ENCODE results near the gene AKAP6. TPM values are rescaled to one million over a fixed set of nuclear protein-coding genes. Genes with fewer than 3 reads are reported as not detected.
A peak's percentile ranks its signal among the peaks of the same experiment; 100 is the strongest.

Gene AKAP6
- total RNA-seq (2022) (2.3 and 3.6 TPM in 2 replicates), Bru-seq, nascent RNA (percentile 39 among the genes with signal in this experiment), BruChase-seq, experiment 1, labeled RNA remaining after a 6-hour chase (percentile 30 among the genes with signal in this experiment), BruChase-seq, experiment 2, labeled RNA remaining after a 2-hour chase (percentile 33 among the genes with signal in this experiment)
- long read RNA-seq: 0 reads

GRCh38 chr14:32329146-32329545 lies at the start of gene AKAP6:
Gene AKAP6, plus strand, starts transcription at chr14:32329298. Its CDS starts 104,196 bp downstream, at chr14:32433494.
- H3K4me3 Mint-ChIP-seq (ENCODE audit: unreplicated experiment): no peak within 1 kb of the TSS
- no TSS peak for BruUV-seq (replicated peaks)
- no peak for TF ChIP-seq CTCF (IDR thresholded peaks at IDR 0.05; ENCODE audit: unreplicated experiment)
- DNase-seq (ENCODE audit: unreplicated experiment): no peak
- H3K9me3 Mint-ChIP-seq (ENCODE audit: unreplicated experiment): no peaks in the 10 kb centered on the region
- intact Hi-C loops (cut with micrococcal nuclease): no loop called here
- POLR2A ChIA-PET: no interaction called here
- CTCF ChIA-PET: interaction anchor here (0.9 kb wide), 1 partner anchor 15 kb away, joined by 4 read pairs; no protein-coding TSS in a partner anchor
- H3K4me1 Mint-ChIP-seq (ENCODE audit: insufficient read depth, unreplicated experiment): no peaks in the 10 kb centered on the region
- no peaks in the 10 kb centered on the region for H3K27me3 Mint-ChIP-seq (ENCODE audit: insufficient read depth, unreplicated experiment)
- H3K27ac Mint-ChIP-seq (ENCODE audit: low read depth, unreplicated experiment): no peak within 1 kb of the TSS
- H3K36me3 Mint-ChIP-seq (ENCODE audit: insufficient read depth, unreplicated experiment): no peaks in the 10 kb centered on the region

GRCh38 chr14:32286602-32287001 lies 42.5 kb upstream of the AKAP6 start:
- Mint-ChIP-seq H3K27me3 (ENCODE audit: insufficient read depth, unreplicated experiment) (no peaks in the 10 kb centered on the region), H3K4me3 (ENCODE audit: unreplicated experiment) (no peak overlapping the region), H3K36me3 (ENCODE audit: insufficient read depth, unreplicated experiment) (peaks cover 6% of the 10 kb centered on the region), H3K9me3 (ENCODE audit: unreplicated experiment) (no peaks in the 10 kb centered on the region), H3K27ac (ENCODE audit: low read depth, unreplicated experiment) (no peak overlapping the region), H3K4me1 (ENCODE audit: insufficient read depth, unreplicated experiment) (no peaks in the 10 kb centered on the region)
- ChIA-PET POLR2A (no interaction called here), CTCF (no interaction called here)
- intact Hi-C loops (cut with micrococcal nuclease): no loop called here
- no TSS peak for BruUV-seq (replicated peaks)
- DNase-seq (ENCODE audit: unreplicated experiment): no peak
- no peak for TF ChIP-seq CTCF (IDR thresholded peaks at IDR 0.05; ENCODE audit: unreplicated experiment)

GRCh38 chr14:32296366-32296765 lies 32.7 kb upstream of the AKAP6 start:
- no peak for TF ChIP-seq CTCF (IDR thresholded peaks at IDR 0.05; ENCODE audit: unreplicated experiment)
- BruUV-seq (replicated peaks): no TSS peak
- Mint-ChIP-seq H3K4me3 (ENCODE audit: unreplicated experiment) (no peak overlapping the region), H3K36me3 (ENCODE audit: insufficient read depth, unreplicated experiment) (no peaks in the 10 kb centered on the region), H3K27ac (ENCODE audit: low read depth, unreplicated experiment) (no peak overlapping the region), H3K4me1 (ENCODE audit: insufficient read depth, unreplicated experiment) (no peaks in the 10 kb centered on the region), H3K9me3 (ENCODE audit: unreplicated experiment) (no peaks in the 10 kb centered on the region), H3K27me3 (ENCODE audit: insufficient read depth, unreplicated experiment) (no peaks in the 10 kb centered on the region)
- POLR2A ChIA-PET: interaction anchor here (0.6 kb wide), 1 partner anchor 1382 kb away, joined by 3 read pairs; no protein-coding TSS in a partner anchor
- intact Hi-C loops (cut with micrococcal nuclease): no loop called here
- CTCF ChIA-PET: interaction anchor here (0.7 kb wide), 1 partner anchor 24 kb away, joined by 3 read pairs; no protein-coding TSS in a partner anchor
- no peak for DNase-seq (ENCODE audit: unreplicated experiment)

GRCh38 chr14:32298346-32298745 lies 30.8 kb upstream of the AKAP6 start:
- intact Hi-C loops (cut with micrococcal nuclease): no loop called here
- no peaks in the 10 kb centered on the region for H3K9me3 Mint-ChIP-seq (ENCODE audit: unreplicated experiment)
- H3K4me1 Mint-ChIP-seq (ENCODE audit: insufficient read depth, unreplicated experiment): no peaks in the 10 kb centered on the region
- TF ChIP-seq CTCF (IDR thresholded peaks at IDR 0.05; ENCODE audit: unreplicated experiment): no peak
- BruUV-seq (replicated peaks): no TSS peak
- ChIA-PET CTCF (interaction anchor here (0.6 kb wide), 1 partner anchor 8 kb away, joined by 4 read pairs; no protein-coding TSS in a partner anchor), POLR2A (interaction anchor here (0.5 kb wide), 1 partner anchor 32 kb away, joined by 3 read pairs; no protein-coding TSS in a partner anchor)
- H3K36me3 Mint-ChIP-seq (ENCODE audit: insufficient read depth, unreplicated experiment): no peaks in the 10 kb centered on the region
- H3K4me3 Mint-ChIP-seq (ENCODE audit: unreplicated experiment): no peak overlapping the region
- H3K27ac Mint-ChIP-seq (ENCODE audit: low read depth, unreplicated experiment): no peak overlapping the region
- no peak for DNase-seq (ENCODE audit: unreplicated experiment)
- H3K27me3 Mint-ChIP-seq (ENCODE audit: insufficient read depth, unreplicated experiment): no peaks in the 10 kb centered on the region
